WERI-Rb-1 (cell line): Measurements from ENCODE around the gene IQSEC1.

ENCODE experiments used
- DNase-seq: peaks from one replicate; pipeline ENCODE4 v3.0.0-alpha.2; 2020
- H3K27ac ChIP-seq: fragments of 250-450 bp; sonication (Bioruptor Pico); 2 replicates; pipeline ENCODE4 v1.5.1; 2020; ENCODE audit warnings: mild to moderate bottlenecking, moderate library complexity
- H3K27me3 ChIP-seq: fragments of 250-450 bp; sonication (Bioruptor Pico); 2 replicates; pipeline ENCODE4 v1.5.1; 2021; ENCODE audit warnings: mild to moderate bottlenecking, low read depth, moderate library complexity; ENCODE audit not compliant: insufficient read depth, severe bottlenecking
- H3K36me3 ChIP-seq: fragments of 250-450 bp; sonication (Bioruptor Pico); 2 replicates; pipeline ENCODE4 v1.5.1; 2020; ENCODE audit warnings: mild to moderate bottlenecking, moderate library complexity
- H3K4me3 ChIP-seq: 2 replicates; pipeline ENCODE4 v1.5.1; 2011; ENCODE audit warnings: low read depth, mild to moderate bottlenecking, control low read depth, low read length
- H3K9me3 ChIP-seq: fragments of 250-450 bp; sonication (Bioruptor Pico); 2 replicates; pipeline ENCODE4 v1.5.1; 2021; ENCODE audit warnings: mild to moderate bottlenecking, moderate library complexity; ENCODE audit not compliant: severe bottlenecking
- TF ChIP-seq, protein P1 (sequence below): IDR thresholded peaks from 2 replicates; pipeline ENCODE4 v1.5.1; 2011; ENCODE audit warnings: low read depth, mild to moderate bottlenecking, control low read depth, inconsistent platforms, low read length

The IQSEC1 gene

DNA sequence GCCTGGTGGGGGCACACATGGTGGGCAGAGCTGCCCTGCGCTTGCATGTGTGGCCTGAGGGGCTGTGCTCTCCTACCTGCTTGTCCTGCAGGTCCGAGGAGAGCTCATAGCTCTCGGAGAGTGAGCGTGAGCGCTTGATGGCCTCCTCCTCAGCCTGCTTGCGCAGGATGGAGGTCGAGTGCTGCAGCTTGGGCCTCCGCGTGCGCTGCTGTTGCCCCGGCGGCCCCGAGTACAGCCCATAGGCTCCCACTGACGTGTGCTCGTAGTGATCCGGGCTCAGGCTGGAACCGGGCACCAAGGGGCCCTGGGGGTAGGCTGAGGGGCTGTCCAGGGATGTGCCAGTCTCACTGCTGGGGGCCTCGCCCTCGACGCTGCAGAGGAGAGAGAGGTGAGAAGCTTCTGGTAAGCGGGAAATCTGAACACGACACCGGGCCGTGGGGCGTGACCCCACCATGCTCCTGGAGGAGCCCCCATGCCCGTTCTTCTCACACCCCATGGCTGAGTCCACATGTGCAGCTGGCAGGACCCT is 131.7 kb downstream of the IQSEC1 start:
- DNase-seq: no peak
- no peak overlapping the region for H3K27ac ChIP-seq
- TF ChIP-seq, protein P1, sequence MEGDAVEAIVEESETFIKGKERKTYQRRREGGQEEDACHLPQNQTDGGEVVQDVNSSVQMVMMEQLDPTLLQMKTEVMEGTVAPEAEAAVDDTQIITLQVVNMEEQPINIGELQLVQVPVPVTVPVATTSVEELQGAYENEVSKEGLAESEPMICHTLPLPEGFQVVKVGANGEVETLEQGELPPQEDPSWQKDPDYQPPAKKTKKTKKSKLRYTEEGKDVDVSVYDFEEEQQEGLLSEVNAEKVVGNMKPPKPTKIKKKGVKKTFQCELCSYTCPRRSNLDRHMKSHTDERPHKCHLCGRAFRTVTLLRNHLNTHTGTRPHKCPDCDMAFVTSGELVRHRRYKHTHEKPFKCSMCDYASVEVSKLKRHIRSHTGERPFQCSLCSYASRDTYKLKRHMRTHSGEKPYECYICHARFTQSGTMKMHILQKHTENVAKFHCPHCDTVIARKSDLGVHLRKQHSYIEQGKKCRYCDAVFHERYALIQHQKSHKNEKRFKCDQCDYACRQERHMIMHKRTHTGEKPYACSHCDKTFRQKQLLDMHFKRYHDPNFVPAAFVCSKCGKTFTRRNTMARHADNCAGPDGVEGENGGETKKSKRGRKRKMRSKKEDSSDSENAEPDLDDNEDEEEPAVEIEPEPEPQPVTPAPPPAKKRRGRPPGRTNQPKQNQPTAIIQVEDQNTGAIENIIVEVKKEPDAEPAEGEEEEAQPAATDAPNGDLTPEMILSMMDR: no peak
- no peaks in the 10 kb centered on the region for H3K9me3 ChIP-seq
- no peak overlapping the region for H3K4me3 ChIP-seq
- no peaks in the 10 kb centered on the region for H3K27me3 ChIP-seq
- peaks cover 68% of the 10 kb centered on the region for H3K36me3 ChIP-seq

DNA sequence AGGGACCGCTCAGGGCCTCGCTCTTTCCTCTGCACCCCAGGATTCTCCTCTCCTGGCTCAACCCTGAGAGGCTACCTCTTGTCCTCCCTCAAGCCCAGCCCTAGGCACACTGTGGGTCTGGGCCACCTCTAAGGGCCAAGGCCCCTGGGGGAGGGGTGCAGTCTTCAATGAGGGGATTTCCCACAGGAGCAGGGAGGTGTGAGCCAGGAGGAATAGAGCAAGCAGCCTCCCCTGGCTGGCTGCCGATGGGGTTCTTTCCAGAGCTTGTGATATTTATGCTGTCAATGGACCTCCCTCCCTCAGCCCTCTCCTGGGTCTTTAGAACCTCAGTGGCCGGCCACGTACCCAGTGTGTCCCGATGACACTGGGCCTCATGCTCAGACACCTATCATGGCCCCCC is 132.4 kb downstream of the IQSEC1 start:
- DNase-seq: no peak
- Histone ChIP-seq H3K4me3 (no peak overlapping the region), H3K9me3 (no peaks in the 10 kb centered on the region), H3K27me3 (no peaks in the 10 kb centered on the region), H3K36me3 (peaks cover 72% of the 10 kb centered on the region), H3K27ac (no peak overlapping the region; the same call in 1 of the 2 replicates)
- TF ChIP-seq, protein P1: no peak

DNA sequence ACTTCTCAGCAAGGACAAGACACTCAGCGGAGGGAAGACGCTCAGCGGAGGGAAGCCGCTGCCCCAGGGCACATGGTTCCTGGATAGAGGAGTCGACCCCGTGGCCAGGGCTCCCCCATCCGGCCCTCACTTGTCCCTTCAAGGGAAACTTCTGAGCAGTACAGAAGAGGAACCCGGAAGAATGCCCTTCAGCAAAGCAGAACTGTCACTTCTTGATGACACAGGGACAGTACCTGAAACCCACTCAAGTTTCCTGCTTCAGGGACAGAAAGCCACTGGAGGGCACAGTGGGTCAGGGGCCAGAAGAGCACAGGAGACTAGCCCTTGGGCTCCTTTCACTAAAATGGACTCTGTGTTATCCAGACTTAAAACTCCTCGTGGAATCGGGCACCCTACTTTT is 134.1 kb downstream of the IQSEC1 start:
- TF ChIP-seq, protein P1: no peak
- H3K27ac ChIP-seq: no peak overlapping the region
- peaks cover 89% of the 10 kb centered on the region for H3K36me3 ChIP-seq

DNA sequence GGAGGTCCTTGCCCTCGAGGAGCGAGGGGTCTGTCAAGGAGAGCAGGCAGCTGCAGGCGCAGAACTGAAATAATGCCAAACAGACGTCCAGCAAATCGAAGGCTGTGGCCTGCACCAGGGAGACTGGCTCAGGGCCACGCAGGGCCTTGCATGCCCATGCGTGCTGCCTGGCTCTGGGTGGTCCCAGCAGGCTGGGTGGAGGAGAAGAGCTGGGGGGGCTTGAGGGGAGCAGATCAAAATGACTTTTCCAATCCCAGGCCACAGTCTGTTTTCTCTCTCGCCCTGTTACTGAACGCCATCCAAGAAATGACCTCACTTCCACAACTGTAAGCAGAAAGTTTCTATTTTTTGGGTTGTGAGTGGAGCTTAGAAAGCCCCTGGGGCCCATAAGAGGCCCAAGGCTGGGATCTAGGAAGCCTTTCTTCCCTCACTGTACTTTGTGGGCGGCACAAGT is 134.9 kb downstream of the IQSEC1 start:
- TF ChIP-seq, protein P1: no peak
- no peak overlapping the region for H3K27ac ChIP-seq
- peaks cover 96% of the 10 kb centered on the region for H3K36me3 ChIP-seq

More for the DNA sequence above, 134.1 kb downstream of the IQSEC1 start:
- Histone ChIP-seq H3K4me3 (no peak overlapping the region), H3K9me3 (no peaks in the 10 kb centered on the region), H3K27me3 (no peaks in the 10 kb centered on the region)
- DNase-seq: no peak

DNA sequence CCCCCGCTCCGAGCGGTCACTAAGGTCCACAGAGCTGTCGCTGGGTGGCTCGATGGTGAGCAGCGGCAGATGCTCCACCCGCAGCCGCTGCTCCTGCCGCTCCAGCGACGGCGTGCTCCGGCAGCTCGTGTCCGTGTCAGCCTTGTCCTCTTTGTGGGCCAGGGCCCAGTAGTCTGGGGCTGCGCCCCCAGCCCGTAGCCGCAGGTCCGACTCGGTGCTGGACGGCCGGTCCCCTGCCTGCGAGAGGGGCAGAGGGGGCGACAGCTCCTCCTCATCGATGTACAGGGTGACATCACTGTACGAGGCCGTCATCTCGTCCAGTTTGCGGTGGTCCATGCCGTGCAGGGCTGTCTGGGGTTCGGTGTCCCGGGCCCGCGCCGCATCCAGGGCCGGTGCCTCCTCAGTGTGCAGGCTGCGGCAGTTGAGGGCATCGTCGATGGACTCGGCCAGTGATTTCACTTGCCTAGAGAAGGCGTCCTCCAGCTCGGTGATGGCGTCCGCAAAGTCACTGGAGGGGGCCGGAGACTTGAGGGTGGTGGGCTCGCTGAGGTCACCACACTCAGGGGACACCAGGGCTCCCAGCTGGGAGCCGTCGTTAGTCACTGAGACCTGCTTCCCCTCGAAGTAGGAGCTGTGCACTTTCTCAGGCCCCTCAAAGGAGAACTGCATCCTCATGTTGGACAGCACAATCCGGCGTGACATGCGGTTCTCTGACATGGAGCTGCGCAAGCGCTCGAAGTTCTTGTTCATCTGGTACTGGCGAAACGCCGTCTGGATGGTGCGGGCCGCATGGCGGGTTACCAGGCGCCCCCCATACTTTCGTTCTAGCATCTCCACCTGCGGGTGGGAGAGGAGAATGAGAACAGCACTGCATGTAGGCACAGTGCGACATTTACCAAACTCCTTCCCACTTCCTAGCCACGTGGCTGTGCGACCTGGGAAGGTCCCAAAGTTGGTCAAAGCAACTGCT is 137.1 kb downstream of the IQSEC1 start:
- H3K9me3 ChIP-seq: no peaks in the 10 kb centered on the region
- H3K27ac ChIP-seq: no peak overlapping the region
- H3K27me3 ChIP-seq: no peaks in the 10 kb centered on the region
- H3K4me3 ChIP-seq: no peak overlapping the region
- peaks cover 98% of the 10 kb centered on the region for H3K36me3 ChIP-seq
- DNase-seq: no peak
- TF ChIP-seq, protein P1: no peak

More for the DNA sequence above, 134.9 kb downstream of the IQSEC1 start:
- DNase-seq: no peak
- no peak overlapping the region for H3K4me3 ChIP-seq
- no peaks in the 10 kb centered on the region for H3K27me3 ChIP-seq
- H3K9me3 ChIP-seq: no peaks in the 10 kb centered on the region
